G401 (cell line): ENCODE measurements around the gene NOTCH2. TPM values are rescaled to one million over a fixed set of nuclear protein-coding genes. Genes with fewer than 3 reads are reported as not detected.

Experiments
- DNase-seq: peaks from one replicate; pipeline ENCODE4 v3.0.0-alpha.2; 2015; ENCODE audit warnings: low spot score
- in situ Hi-C: cut with HindIII; loops from 2 replicates; pipeline ENCODE4 v1.10.0; 2016; ENCODE audit warnings: low sequenced_read_pairs, mixed read lengths
- total RNA-seq: library from RNA; depleted of rRNA; stranded (reverse); fragments of >200 nt; shearing (Covaris generic); gene quantifications from 2 replicates; pipeline ENCODE4 v1.2.3, GENCODE V29; 2014

NOTCH2 gene
- total RNA-seq, 1 experiment from 2014 or later = 58.2 TPM

GRCh38 chr1:119954476-119955422 lies 114.7 kb downstream of the NOTCH2 start:
- DNase-seq = no peak
- in situ Hi-C loops = no loop called here

DNA sequence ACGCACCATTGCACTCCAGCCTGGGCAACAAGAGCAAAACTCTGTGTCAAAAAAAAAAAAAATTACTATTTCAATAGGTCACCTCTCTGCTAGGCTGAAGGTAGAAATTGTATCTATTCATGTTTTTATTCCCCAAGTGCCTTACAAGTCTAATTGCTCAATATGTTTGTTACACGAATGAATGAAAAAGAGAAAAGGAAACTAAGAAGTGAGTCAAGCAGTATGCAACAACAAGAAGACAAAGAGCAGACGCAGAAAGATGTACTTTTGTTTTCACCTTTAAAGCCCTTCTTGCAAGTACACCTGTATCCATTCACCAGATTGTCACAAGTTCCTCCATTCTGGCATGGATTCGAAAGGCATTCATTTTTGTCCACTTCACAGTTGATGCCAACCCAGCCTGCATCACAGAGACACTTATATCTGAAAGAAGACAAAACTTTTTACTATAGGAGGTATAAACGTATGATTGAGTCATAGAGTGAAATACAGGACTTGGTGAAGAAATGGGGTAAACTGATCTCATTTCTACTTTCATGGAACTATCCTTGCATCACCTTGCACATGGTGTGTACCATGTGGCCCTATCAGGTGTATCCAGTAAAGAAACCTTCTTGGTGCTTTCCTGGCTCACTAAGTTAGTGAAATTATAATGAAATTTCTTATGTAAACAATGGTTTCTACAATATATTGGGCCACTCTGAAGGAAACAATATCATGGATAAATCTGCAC lies 116.0 kb downstream of the NOTCH2 start:
- no peak for DNase-seq
- in situ Hi-C loops = no loop called here

GRCh38 chr1:119952496-119952895 lies 117.0 kb downstream of the NOTCH2 start:
- in situ Hi-C loops = no loop called here
- no peak for DNase-seq

- in situ Hi-C loops = no loop called here
- DNase-seq = peak; percentile 82
These were observed 120.9 kb downstream of the NOTCH2 start for GRCh38 chr1:119948342-119949214.

DNA sequence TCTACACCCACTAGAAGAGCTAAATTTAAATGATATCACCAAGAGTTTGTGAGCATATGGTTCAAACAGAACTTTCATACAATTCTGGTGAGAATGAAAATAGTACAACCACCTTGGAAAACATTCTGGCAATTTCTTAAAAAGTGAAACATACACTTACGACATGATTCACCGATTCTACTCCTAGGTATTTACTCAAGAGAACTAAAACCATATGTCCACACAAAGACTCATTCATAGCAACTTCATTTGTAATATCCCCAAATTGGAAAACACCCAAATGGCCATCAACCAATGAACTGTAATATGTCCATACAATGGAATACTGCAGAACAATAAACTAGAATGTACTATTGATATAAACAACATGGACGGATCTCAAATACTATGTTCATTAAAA lies 122.0 kb downstream of the NOTCH2 start:
- no peak for DNase-seq
- in situ Hi-C loops = no loop called here

DNA sequence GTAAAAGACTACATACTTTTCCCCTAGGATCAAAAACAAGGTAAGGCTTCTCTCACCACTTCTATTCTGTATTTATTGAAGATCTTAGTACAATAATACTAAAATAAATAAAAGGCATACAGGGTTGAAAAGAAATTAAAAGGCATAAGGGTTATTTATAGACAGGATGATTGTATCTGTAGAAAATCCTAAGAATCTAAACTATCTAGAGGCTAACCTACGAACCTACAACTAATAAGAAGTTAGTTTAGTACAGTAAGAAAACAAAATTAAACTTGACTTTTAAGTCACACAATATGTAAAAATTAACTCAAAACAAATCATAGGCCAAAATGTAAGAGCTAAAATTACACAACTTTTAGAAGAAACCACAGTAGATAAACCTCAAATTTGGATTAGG lies 122.7 kb downstream of the NOTCH2 start:
- DNase-seq = no peak

DNA sequence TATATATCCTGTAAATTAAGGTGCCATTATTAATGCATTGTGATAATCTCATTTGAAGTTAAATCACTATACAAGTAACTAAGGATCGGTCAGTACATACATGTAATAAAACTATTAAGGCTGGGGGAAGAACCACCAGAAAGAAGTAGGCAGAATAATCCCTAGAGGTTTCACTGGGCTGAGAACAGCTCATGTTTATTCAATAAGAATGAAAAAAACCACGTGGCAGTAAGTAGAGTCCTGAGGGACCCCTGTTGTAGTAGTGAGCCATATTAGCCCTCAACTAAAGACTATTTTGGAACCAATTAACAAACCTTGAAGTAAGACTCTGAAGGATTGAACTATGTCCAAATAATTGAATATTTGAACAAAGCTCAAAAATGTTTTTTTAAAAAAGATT lies 126.2 kb downstream of the NOTCH2 start:
- in situ Hi-C loops = no loop called here
- DNase-seq = no peak

More for the DNA sequence above, 122.7 kb downstream of the NOTCH2 start:
- in situ Hi-C loops = no loop called here

GRCh38 chr1:119941392-119941791 lies 128.1 kb downstream of the NOTCH2 start:
- DNase-seq = no peak
- in situ Hi-C loops = no loop called here

GRCh38 chr1:119940697-119941096 lies 128.8 kb downstream of the NOTCH2 start:
- DNase-seq = no peak
- in situ Hi-C loops = no loop called here

DNA sequence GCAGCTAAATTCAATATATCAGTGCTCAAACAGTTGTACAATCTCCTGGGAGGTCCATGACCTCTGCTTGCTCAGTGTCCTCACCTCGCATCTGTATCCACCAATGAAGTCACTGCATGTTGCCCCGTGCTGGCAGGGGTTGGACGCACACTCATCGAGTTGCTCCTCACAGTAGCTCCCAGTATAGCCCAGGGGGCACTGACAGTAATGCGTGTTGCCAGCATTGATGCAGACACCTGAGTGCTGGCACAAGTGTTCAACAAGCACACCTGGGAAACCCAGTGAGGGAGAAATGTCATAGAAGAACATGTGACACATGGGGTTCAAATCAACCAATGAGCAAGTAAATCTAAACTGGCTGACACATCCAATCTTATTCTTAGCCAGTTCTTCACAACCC lies 132.3 kb downstream of the NOTCH2 start:
- in situ Hi-C loops = no loop called here
- no peak for DNase-seq

DNA sequence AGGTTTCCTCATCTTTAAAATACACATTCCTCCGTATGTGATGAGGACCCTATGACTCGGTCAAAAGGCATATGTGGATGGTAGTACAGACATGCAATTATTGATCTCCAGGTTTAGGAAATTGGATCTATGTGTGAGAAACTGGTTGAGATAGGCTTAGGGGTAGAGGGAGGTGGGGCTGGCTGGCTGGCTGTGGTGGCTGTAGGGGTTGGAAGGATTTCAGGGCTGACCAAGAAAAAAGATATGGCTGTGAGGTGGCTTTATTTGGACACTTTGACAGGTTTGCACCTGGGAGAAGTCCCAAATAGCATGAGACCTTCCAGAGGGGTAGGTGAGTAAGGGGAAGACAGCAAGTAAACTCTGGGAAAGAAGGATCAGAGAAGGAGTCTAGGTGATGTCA lies 133.5 kb downstream of the NOTCH2 start:
- in situ Hi-C loops = no loop called here
- no peak for DNase-seq

DNA sequence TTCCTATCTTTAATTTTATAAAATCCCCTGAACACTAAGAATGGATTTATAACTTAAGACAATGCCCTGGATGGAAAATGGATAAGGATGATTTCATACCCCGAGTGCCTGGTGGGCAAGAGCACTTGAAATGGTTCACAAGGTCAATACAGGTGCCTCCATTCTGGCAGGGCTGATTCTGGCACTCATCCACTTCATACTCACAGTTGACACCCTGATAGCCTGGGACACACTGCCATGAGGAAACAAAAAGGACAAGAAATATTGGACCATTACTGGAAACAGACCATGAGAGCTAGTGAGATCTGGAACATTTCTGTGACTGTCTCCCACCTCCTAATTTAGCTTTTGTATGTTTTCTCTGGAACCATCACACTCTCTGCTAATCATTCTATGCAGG lies 134.1 kb downstream of the NOTCH2 start:
- no peak for DNase-seq
- in situ Hi-C loops = no loop called here

- in situ Hi-C loops = no loop called here
These were observed 136.1 kb downstream of the NOTCH2 start for GRCh38 chr1:119933397-119933796.

DNA sequence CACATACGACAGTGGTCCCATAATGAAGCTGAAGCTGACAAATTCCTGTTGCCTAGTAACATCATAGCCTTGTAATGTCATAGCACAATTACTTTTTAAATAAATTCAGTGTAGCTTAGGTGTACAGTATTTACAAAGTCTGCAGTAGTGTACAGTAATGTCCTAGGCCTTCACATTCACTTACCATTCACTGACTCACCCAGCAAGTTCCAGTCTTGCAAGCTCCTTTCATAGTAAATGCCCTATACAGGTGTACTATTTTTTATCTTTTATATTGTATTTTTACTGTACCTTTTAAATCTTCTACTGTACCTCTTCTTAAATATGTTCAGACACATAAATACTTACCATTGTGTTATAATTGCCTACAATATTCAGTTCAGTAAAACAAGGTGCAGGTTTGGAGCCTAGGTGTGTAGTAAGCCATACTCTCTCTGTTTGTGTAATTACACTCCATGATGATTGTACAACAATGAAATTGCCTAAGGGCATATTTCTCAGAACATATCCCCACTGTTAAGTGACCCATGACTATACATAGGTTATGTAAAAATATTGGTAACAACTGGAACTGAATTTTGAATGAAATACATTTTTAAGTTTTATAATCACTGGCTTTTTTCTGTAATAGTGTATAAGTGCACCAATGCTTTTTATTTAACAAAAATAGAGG lies 139.7 kb downstream of the NOTCH2 start:
- in situ Hi-C loops = no loop called here
- DNase-seq = no peak

More at GRCh38 chr1:119933397-119933796, 136.1 kb downstream of the NOTCH2 start:
- no peak for DNase-seq

DNA sequence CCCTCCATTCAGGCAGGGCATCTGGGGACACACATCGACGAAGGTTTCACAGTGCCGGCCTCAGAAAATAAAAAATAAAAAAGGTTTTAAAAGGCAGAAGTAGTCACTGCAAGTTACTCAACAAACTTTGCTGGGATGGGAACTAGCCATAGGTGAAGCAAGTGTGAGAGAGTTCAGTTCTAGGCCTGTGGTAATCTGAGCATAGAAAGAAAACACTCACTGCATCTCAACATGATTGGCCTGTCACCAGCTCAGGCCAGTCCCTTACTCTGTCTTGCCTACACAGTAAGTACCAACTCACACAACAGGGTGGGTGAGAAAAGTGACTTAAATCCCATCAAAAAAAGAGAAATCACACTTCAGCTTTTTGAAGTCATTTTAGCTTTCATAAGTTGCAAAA lies 142.9 kb downstream of the NOTCH2 start:
- in situ Hi-C loops = no loop called here
- no peak for DNase-seq

DNA sequence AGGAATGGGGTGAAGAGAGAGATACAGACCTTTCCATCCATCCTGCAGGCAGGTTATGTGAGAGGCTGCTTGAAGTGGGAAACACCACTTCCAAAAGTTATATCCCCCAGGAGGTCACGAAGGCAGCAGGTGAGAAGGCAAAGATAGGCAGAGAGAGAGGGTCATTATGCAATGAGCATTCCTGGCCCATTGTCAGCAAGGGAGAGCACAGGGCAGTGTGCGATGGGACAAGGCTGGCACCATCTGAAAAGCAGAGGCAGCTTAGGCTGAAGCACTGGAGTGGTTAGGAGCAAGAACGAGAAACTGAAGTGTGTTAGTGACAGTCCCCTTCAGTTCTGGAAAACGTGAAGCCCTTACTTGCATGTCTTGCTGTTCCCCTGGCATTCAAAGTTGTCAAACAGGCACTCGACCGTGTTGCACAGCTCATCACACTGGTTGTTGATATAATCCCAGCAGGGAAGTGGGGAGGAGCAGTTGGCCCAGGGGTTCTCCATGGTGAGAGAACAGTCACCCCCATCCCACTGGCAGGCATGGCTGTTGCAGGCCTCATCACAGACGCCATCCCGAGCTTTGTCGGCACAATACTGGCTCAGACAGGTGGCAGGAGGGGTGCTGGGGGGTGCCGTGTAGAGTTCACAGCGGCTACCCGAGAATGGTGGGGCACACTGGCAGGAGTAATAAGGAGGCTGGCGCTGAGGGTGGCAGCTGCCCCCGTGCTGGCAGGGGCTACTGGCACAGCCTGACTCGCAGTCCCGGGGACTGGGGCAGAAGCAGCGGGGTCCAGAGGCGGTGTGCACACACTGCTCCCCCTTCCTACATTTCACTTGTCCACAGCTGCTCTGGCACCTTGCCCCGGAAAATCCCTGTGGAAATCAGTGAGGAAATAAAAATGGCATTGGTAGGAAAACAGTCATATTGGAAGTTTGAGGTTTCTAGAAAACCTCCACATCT lies 144.2 kb downstream of the NOTCH2 start:
- in situ Hi-C loops = no loop called here
- no peak for DNase-seq

- no peak for DNase-seq
- in situ Hi-C loops = no loop called here
These were observed 149.1 kb downstream of the NOTCH2 start for GRCh38 chr1:119920104-119920968.
